A673 (cell line): Measurements from ENCODE around the gene TTC28. TPM values are rescaled to one million over a fixed set of nuclear protein-coding genes. Genes with fewer than 3 reads are reported as not detected.

Experiments
- BruUV-seq: library from RNA; stranded (reverse); fragments of 400-500 nt; replicated peaks from 2 replicates; lab custom pipeline; 2021; lab: Mats Ljungman, UMichigan
- CTCF ChIA-PET: fragments of 300-600 bp; sonication (Branson Sonifier 250); formaldehyde crosslinking; loops from one replicate; lab custom pipeline; 2022; ENCODE audit warnings: antibody characterized with exemption; lab: Charles Lee
- POLR2A ChIA-PET: fragments of 300-600 bp; sonication (Branson Sonifier 250); formaldehyde crosslinking; loops from one replicate; lab custom pipeline; 2022; ENCODE audit warnings: antibody characterized with exemption; ENCODE audit not compliant: low non-redundant PET; lab: Charles Lee
- DNase-seq: peaks from one replicate; pipeline ENCODE4 v3.0.0-alpha.2; 2015; ENCODE audit warnings: low spot score
- H3K27ac ChIP-seq: fragments of 200-600 bp; sonication (generic); 2 replicates; pipeline ENCODE4 v1.5.1; 2016; ENCODE audit warnings: mixed run types, low read depth, mild to moderate bottlenecking, mixed read lengths, antibody characterized with exemption, low read length; ENCODE audit not compliant: poor library complexity, severe bottlenecking
- H3K27me3 ChIP-seq: fragments of 200-600 bp; sonication (generic); replicated peaks from 2 replicates; pipeline ENCODE4 v1.6.1; 2017; ENCODE audit warnings: mixed run types, low read depth, mild to moderate bottlenecking, mixed read lengths, antibody characterized with exemption, low read length; ENCODE audit not compliant: insufficient read depth, poor library complexity
- H3K36me3 ChIP-seq: fragments of 200-600 bp; sonication (generic); 2 replicates; pipeline ENCODE4 v1.6.1; 2016; ENCODE audit warnings: mixed run types, mild to moderate bottlenecking, mixed read lengths, antibody characterized with exemption, low read length; ENCODE audit not compliant: insufficient read depth, poor library complexity, severe bottlenecking
- H3K4me1 ChIP-seq: fragments of 200-600 bp; sonication (generic); 2 replicates; pipeline ENCODE4 v1.6.1; 2017; ENCODE audit warnings: mixed run types, mild to moderate bottlenecking, mixed read lengths, antibody characterized with exemption, low read length; ENCODE audit not compliant: insufficient read depth, poor library complexity, severe bottlenecking
- H3K4me3 ChIP-seq: fragments of 200-600 bp; sonication (generic); 2 replicates; pipeline ENCODE4 v1.5.1; 2016; ENCODE audit warnings: low read depth, mixed run types, mild to moderate bottlenecking, mixed read lengths, low read length; ENCODE audit not compliant: poor library complexity, severe bottlenecking
- H3K9me3 ChIP-seq: fragments of 200-600 bp; sonication (generic); 2 replicates; pipeline ENCODE4 v1.6.1; 2016; ENCODE audit warnings: mixed run types, low read depth, mild to moderate bottlenecking, mixed read lengths, antibody characterized with exemption, low read length; ENCODE audit not compliant: poor library complexity, severe bottlenecking
- EZH2 ChIP-seq: fragments of 200-600 bp; sonication (generic); IDR thresholded peaks from 2 replicates; pipeline ENCODE4 v1.6.1; 2017; ENCODE audit warnings: borderline replicate concordance, low read depth, mild to moderate bottlenecking, mixed read lengths, antibody characterized with exemption, low read length; ENCODE audit not compliant: poor library complexity, severe bottlenecking
- intact Hi-C: fragments of 100-400 bp; cut with micrococcal nuclease; formaldehyde crosslinking; loops from one replicate; pipeline ENCODE4 v1.10.0; 2022; ENCODE audit not compliant: unreplicated experiment
- total RNA-seq: library from RNA; stranded (reverse); gene quantifications from 2 replicates; pipeline ENCODE4 v1.2.3, GENCODE V29; 2021
- TF ChIP-seq, protein P1 (sequence below): fragments of 300-800, 200-600 bp; sonication (generic); conservative IDR thresholded peaks from 2 replicates; pipeline ENCODE4 v1.5.1; 2017; ENCODE audit warnings: low read depth, mild to moderate bottlenecking, antibody characterized with exemption, low read length, moderate library complexity, mixed read lengths

The TTC28 gene
- total RNA-seq, 1 experiment from 2014 or later: 48.7 TPM

DNA sequence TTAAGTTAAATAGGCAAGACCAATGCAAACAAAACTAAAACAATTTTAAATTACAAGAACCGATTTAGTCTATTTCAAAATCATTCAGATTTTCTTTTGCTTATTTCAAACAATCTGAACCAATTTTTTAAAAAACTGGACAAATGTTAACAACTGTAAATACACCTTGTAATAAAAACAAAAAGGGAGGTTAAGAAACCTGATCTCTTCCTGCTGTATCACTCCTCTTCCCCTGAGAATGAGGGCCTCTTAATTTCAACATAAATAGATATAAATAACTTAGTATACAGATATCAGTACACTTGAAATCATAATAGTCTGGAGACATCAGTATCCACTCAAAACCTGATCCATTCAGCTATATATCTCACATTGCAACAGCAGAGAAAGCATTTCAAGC lies 346.6 kb downstream of the TTC28 start:
- CTCF ChIA-PET: no interaction called here
- no peak overlapping the region for H3K4me3 ChIP-seq
- POLR2A ChIA-PET: no interaction called here
- no TSS peak for BruUV-seq
- H3K9me3 ChIP-seq: no peaks in the 10 kb centered on the region
- no peak for DNase-seq
- no peak overlapping the region for H3K27ac ChIP-seq
- no peak for TF ChIP-seq EZH2
- TF ChIP-seq, protein P1, sequence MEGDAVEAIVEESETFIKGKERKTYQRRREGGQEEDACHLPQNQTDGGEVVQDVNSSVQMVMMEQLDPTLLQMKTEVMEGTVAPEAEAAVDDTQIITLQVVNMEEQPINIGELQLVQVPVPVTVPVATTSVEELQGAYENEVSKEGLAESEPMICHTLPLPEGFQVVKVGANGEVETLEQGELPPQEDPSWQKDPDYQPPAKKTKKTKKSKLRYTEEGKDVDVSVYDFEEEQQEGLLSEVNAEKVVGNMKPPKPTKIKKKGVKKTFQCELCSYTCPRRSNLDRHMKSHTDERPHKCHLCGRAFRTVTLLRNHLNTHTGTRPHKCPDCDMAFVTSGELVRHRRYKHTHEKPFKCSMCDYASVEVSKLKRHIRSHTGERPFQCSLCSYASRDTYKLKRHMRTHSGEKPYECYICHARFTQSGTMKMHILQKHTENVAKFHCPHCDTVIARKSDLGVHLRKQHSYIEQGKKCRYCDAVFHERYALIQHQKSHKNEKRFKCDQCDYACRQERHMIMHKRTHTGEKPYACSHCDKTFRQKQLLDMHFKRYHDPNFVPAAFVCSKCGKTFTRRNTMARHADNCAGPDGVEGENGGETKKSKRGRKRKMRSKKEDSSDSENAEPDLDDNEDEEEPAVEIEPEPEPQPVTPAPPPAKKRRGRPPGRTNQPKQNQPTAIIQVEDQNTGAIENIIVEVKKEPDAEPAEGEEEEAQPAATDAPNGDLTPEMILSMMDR: no peak
- H3K36me3 ChIP-seq: no peaks in the 10 kb centered on the region
- intact Hi-C loops: no loop called here
- peaks cover 45% of the 10 kb centered on the region for H3K4me1 ChIP-seq
- H3K27me3 ChIP-seq: no peaks in the 10 kb centered on the region

DNA sequence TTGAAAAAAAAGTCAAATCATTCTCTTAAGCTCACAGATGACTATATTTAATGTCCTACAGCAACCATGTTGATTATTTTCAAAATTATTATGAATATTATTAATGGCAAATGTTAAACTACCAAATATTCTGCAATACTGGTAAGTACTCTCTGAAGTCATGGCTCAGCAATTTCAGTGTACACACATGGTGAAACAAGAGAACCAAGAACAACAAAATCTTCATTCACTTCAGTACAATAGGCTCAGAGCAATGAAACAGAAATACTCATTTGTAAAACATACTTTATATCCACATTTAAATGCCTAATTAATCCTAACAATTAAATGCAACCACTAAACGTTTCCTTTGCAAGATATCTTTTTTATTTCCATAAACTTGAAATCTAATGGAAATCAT lies 347.2 kb downstream of the TTC28 start:
- intact Hi-C loops: no loop called here
- CTCF ChIA-PET: no interaction called here
- Histone ChIP-seq H3K4me3 (no peak overlapping the region), H3K4me1 (peaks cover 45% of the 10 kb centered on the region), H3K9me3 (no peaks in the 10 kb centered on the region), H3K36me3 (no peaks in the 10 kb centered on the region), H3K27ac (no peak overlapping the region), H3K27me3 (no peaks in the 10 kb centered on the region)
- no peak for DNase-seq
- TF ChIP-seq EZH2: no peak
- TF ChIP-seq, protein P1: no peak
- POLR2A ChIA-PET: no interaction called here
- BruUV-seq: no TSS peak

DNA sequence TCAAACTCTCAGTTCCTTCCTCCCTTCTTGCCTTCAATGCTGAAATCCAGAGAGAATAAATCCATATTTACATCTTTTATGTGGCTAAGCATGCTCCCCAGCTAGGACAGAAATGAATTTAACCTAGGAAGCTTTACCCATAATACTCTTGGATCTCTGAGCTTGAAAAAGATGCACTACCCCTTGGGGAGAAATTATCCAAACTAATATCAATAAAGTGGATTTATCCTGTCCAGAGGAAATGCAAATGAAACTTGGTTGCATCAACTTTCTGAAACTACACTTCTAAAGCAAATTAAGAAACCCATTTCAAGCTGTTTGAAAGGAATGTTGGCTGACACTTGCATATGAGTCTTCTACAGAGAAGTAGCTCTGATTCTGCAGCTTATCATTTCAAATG lies 347.9 kb downstream of the TTC28 start:
- H3K27ac ChIP-seq: no peak overlapping the region
- TF ChIP-seq, protein P1: no peak
- no peak for TF ChIP-seq EZH2
- DNase-seq: peak; percentile 56
- H3K4me3 ChIP-seq: no peak overlapping the region
- H3K36me3 ChIP-seq: no peaks in the 10 kb centered on the region
- ChIA-PET POLR2A (no interaction called here), CTCF (no interaction called here)
- peaks cover 45% of the 10 kb centered on the region for H3K4me1 ChIP-seq
- no TSS peak for BruUV-seq
- H3K27me3 ChIP-seq: no peaks in the 10 kb centered on the region
- intact Hi-C loops: no loop called here
- H3K9me3 ChIP-seq: no peaks in the 10 kb centered on the region
